ENCODE measurements around the gene FOXO1. TPM values are rescaled to one million over a fixed set of nuclear protein-coding genes. Genes with fewer than 3 reads are reported as not detected.

FOXO1 gene
- total and polyA plus RNA-seq, 9 of the 15 experiments (the other 6 are each of a cell fraction or from before 2014, with no cell fraction given): 0.04 to 0.73 (median 0.20) TPM

DNA sequence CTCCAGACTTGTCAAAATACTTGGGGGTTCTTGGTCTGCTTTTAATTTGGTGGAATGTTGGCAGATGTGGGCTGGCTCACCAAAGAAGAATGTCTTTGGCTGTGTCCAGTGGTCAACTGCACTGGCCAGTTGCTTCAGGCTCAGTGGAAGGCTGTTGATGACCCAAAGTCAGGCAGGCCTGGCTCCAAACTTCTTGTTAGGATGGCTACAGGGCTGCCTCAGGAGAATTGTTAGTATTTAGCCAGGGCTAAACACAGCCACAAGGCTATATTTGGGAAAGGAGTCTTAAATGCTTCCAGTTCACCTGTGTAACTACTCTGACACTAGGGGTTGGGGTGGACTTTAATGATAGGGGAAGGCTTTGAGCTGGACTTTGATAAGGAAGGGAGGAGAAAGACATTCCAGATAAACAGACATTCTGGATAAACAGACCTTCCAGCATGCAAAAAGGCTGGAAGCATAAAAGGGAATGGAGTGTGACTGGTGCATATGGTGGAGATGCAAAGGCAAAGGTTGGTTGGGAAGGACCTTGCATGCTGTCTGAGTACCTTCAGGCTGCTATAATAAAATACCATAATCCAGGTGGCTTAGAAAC lies 116.8 kb downstream of the FOXO1 start:
- no peak overlapping the region for H2AFZ ChIP-seq (ENCODE audit: low read depth, low read length)
- ATAC-seq: no peak
- TF ChIP-seq, protein P1, sequence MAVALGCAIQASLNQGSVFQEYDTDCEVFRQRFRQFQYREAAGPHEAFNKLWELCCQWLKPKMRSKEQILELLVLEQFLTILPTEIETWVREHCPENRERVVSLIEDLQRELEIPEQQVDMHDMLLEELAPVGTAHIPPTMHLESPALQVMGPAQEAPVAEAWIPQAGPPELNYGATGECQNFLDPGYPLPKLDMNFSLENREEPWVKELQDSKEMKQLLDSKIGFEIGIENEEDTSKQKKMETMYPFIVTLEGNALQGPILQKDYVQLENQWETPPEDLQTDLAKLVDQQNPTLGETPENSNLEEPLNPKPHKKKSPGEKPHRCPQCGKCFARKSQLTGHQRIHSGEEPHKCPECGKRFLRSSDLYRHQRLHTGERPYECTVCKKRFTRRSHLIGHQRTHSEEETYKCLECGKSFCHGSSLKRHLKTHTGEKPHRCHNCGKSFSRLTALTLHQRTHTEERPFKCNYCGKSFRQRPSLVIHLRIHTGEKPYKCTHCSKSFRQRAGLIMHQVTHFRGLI (CRISPR knock-in tag; IDR thresholded peaks at IDR 0.05): no peak
- TF ChIP-seq, protein P2, sequence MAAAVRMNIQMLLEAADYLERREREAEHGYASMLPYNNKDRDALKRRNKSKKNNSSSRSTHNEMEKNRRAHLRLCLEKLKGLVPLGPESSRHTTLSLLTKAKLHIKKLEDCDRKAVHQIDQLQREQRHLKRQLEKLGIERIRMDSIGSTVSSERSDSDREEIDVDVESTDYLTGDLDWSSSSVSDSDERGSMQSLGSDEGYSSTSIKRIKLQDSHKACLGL (CRISPR knock-in tag; IDR thresholded peaks at IDR 0.05; ENCODE audit: borderline replicate concordance, poor library complexity, severe bottlenecking): no peak
- TF ChIP-seq, protein P3, sequence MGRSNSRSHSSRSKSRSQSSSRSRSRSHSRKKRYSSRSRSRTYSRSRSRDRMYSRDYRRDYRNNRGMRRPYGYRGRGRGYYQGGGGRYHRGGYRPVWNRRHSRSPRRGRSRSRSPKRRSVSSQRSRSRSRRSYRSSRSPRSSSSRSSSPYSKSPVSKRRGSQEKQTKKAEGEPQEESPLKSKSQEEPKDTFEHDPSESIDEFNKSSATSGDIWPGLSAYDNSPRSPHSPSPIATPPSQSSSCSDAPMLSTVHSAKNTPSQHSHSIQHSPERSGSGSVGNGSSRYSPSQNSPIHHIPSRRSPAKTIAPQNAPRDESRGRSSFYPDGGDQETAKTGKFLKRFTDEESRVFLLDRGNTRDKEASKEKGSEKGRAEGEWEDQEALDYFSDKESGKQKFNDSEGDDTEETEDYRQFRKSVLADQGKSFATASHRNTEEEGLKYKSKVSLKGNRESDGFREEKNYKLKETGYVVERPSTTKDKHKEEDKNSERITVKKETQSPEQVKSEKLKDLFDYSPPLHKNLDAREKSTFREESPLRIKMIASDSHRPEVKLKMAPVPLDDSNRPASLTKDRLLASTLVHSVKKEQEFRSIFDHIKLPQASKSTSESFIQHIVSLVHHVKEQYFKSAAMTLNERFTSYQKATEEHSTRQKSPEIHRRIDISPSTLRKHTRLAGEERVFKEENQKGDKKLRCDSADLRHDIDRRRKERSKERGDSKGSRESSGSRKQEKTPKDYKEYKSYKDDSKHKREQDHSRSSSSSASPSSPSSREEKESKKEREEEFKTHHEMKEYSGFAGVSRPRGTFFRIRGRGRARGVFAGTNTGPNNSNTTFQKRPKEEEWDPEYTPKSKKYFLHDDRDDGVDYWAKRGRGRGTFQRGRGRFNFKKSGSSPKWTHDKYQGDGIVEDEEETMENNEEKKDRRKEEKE (IDR thresholded peaks at IDR 0.05; ENCODE audit: borderline replicate concordance in 1 of 2, control insufficient read depth in 1 of 2, low read depth in 2 of 2, low read length in 1 of 2): no peak
- TF ChIP-seq NR3C1 (CRISPR knock-in tag; IDR thresholded peaks at IDR 0.05): no peak
- no peak for TF ChIP-seq U2AF2 (optimal IDR thresholded peaks at IDR 0.05; ENCODE audit: low read depth, low read length)
- TF ChIP-seq STAT5B (CRISPR knock-in tag; IDR thresholded peaks at IDR 0.05): no peak
- TF ChIP-seq FUS (optimal IDR thresholded peaks at IDR 0.05; ENCODE audit: low read depth, low read length): no peak
- TF ChIP-seq GTF2F1 (IDR thresholded peaks at IDR 0.05; ENCODE audit: low read depth, low read length): no peak
- no peak for TF ChIP-seq DNMT1 (IDR thresholded peaks at IDR 0.05)
- TF ChIP-seq BCL6 (CRISPR knock-in tag; IDR thresholded peaks at IDR 0.05): no peak
- no peak for TF ChIP-seq ELF2 (CRISPR knock-in tag; IDR thresholded peaks at IDR 0.05)
- TF ChIP-seq MCM2 (IDR thresholded peaks at IDR 0.05; ENCODE audit: low read depth): no peak
- intact Hi-C loops (cut with micrococcal nuclease) (no loop called here), in situ Hi-C loops (cut with MboI) (no loop called here)
- ChIA-PET POLR2A (interaction anchor here (0.6 kb wide), 1 partner anchor 287 kb away, joined by 3 read pairs; no protein-coding TSS in a partner anchor), CTCF (ENCODE audit: low intra/inter-chr PET ratio) (no interaction called here)
- H3K36me3 ChIP-seq (ENCODE audit: control insufficient read depth, insufficient read depth, low read length): no peaks in the 10 kb centered on the region
- no peaks in the 10 kb centered on the region for H3K4me1 ChIP-seq (replicated peaks in 1 of 2; ENCODE audit: control insufficient read depth in 2 of 2, insufficient read depth in 2 of 2, low read length in 2 of 2)
- no TSS peak for BruUV-seq (replicated peaks)
- FAIRE-seq: no peak
- no peaks in the 10 kb centered on the region for H3K9me3 ChIP-seq (replicated peaks; ENCODE audit: control insufficient read depth, insufficient read depth, low read depth, low read length)
- DNase-seq (ENCODE audit: extremely low read depth in 1 of 4, low spot score in 3 of 4): no peak
- no peak overlapping the region for H3K4me3 ChIP-seq
- no peak overlapping the region for H3K27ac ChIP-seq (ENCODE audit: extremely low read depth, low read depth, low read length)
- no peaks in the 10 kb centered on the region; a peak in 2 of 5 replicates for H3K27me3 ChIP-seq (ENCODE audit: control insufficient read depth in 2 of 2, insufficient read depth in 2 of 2, low read length in 2 of 2)
- no peak overlapping the region for H3K4me2 ChIP-seq (ENCODE audit: insufficient read depth, low read length)
- H3K79me2 ChIP-seq (ENCODE audit: control insufficient read depth, insufficient read depth, low read length): no peaks in the 10 kb centered on the region
- no peaks in the 10 kb centered on the region for H3K9me1 ChIP-seq (ENCODE audit: control insufficient read depth, insufficient read depth, low read length)
- no peak overlapping the region for H3K9ac ChIP-seq (ENCODE audit: insufficient read depth in 1 of 2, low read depth in 2 of 2, low read length in 2 of 2)
- H4K20me1 ChIP-seq (replicated peaks; ENCODE audit: control insufficient read depth, insufficient read depth, low read length): no peaks in the 10 kb centered on the region
